Left lung (tissue), 10 donors: ENCODE measurements around the gene DSG2. TPM values are rescaled to one million over a fixed set of nuclear protein-coding genes. Genes with fewer than 3 reads are reported as not detected.

Experiments used
- ATAC-seq: fragments of 200-7000 bp; cut with Tn5 transposase; one replicate; pipeline ENCODE4 v1.9.1; 2020; ENCODE audit warnings: moderate library complexity
- DNase-seq, 4 donors: peaks; one replicate each; pipeline ENCODE4 v3.0.0-alpha.2; 2013 to 2020
- H3K27ac ChIP-seq, 2 donors: fragments of 200-600 bp; sonication (generic) in 1 of 2; one replicate each; pipeline versions ENCODE4 v1.5.0 to v1.8.0; 2020 to 2021
- H3K27me3 ChIP-seq, 2 donors: fragments of 200-600 bp; sonication (generic) in 1 of 2; one replicate each; pipeline versions ENCODE4 v1.5.0 to v1.8.0; 2020 to 2021
- H3K36me3 ChIP-seq, 2 donors: fragments of 200-600 bp; sonication (generic) in 1 of 2; one replicate each; pipeline versions ENCODE4 v1.5.0 to v1.8.0; 2020 to 2021
- H3K4me1 ChIP-seq, 2 donors: fragments of 200-600 bp; one replicate each; pipeline ENCODE4 v1.8.0; 2021
- H3K4me3 ChIP-seq, 2 donors: fragments of 200-600 bp; sonication (generic) in 1 of 2; one replicate each; pipeline versions ENCODE4 v1.5.0 to v1.8.0; 2020 to 2021; ENCODE audit warnings: mild to moderate bottlenecking in 1 of 2
- H3K9me3 ChIP-seq, 2 donors: fragments of 200-600 bp; sonication (generic) in 1 of 2; one replicate each; pipeline versions ENCODE4 v1.5.0 to v1.8.0; 2020 to 2021
- CTCF ChIP-seq, 2 donors: fragments of 200-600 bp; sonication (generic) in 1 of 2; IDR thresholded peaks; one replicate each; pipeline versions ENCODE4 v1.5.0 to v1.8.0; 2021; ENCODE audit warnings: antibody characterized with exemption in 2 of 2
- intact Hi-C, 2 donors: fragments of 100-400 bp; cut with DNase I; formaldehyde crosslinking; loops; one replicate each; pipeline versions ENCODE4 v1.11.2 to v1.14.2; 2022
- polyA plus RNA-seq, 6 donors: library from polyadenylated mRNA; unstranded; fragments of 120-200 nt; gene quantifications; one replicate each; pipeline ENCODE4 v1.2.1, GENCODE V29; 2013; ENCODE audit not compliant: insufficient read length in 6 of 6
- total RNA-seq, 2 donors: library from RNA; stranded (reverse); fragmentation: NEBNext Ultra II Directional; extraction: Animal tissue kit (Norgen Biotek cat#: 25700); gene quantifications; one replicate each; pipeline ENCODE4 v1.2.1, GENCODE V29; 2021
- donor health status: DM: no; HTN: yes; CAD: no.
- donor health status: DM: no; HTN: no; CAD: no.

Gene DSG2
- total and polyA plus RNA-seq, 8 donors: 36.2 to 66.0 (median 42.3) TPM

GRCh38 chr18:31590570-31590969 lies 92.6 kb downstream of the DSG2 start:
- Histone ChIP-seq H3K36me3 (no peaks in the 10 kb centered on the region), H3K9me3 (no peaks in the 10 kb centered on the region), H3K27ac (no peak overlapping the region), H3K4me3 (no peak overlapping the region), H3K4me1 (no peaks in the 10 kb centered on the region), H3K27me3 (no peaks in the 10 kb centered on the region)
- intact Hi-C loops: no loop called here
- TF ChIP-seq CTCF (IDR thresholded peaks at IDR 0.05): no peak
- DNase-seq (no peak), ATAC-seq (no peak)

GRCh38 chr18:31591113-31591512 lies 93.1 kb downstream of the DSG2 start:
- Histone ChIP-seq H3K27me3 (no peaks in the 10 kb centered on the region), H3K4me1 (no peaks in the 10 kb centered on the region), H3K36me3 (no peaks in the 10 kb centered on the region), H3K9me3 (no peaks in the 10 kb centered on the region), H3K27ac (no peak overlapping the region), H3K4me3 (no peak overlapping the region)
- ATAC-seq: no peak
- DNase-seq: no peak
- intact Hi-C loops: no loop called here
- TF ChIP-seq CTCF (IDR thresholded peaks at IDR 0.05): no peak

- Histone ChIP-seq H3K36me3 (no peaks in the 10 kb centered on the region), H3K4me3 (no peak within 1 kb of the TSS)
- ATAC-seq: no peak
Measured at GRCh38 chr18:31591628-31592027, 93.7 kb downstream of the DSG2 start, which contains the start of gene TTR. Gene TTR, plus strand, starts transcription at chr18:31591877. Its CDS starts 26 bp downstream, at chr18:31591903.

GRCh38 chr18:31592506-31593157 lies 94.7 kb downstream of the DSG2 start:
- Histone ChIP-seq H3K4me1 (no peaks in the 10 kb centered on the region), H3K27ac (no peak overlapping the region), H3K27me3 (no peaks in the 10 kb centered on the region), H3K4me3 (no peak overlapping the region), H3K36me3 (no peaks in the 10 kb centered on the region), H3K9me3 (no peaks in the 10 kb centered on the region)
- intact Hi-C loops: no loop called here
- ATAC-seq: no peak
- TF ChIP-seq CTCF (IDR thresholded peaks at IDR 0.05): no peak
- no peak for DNase-seq

More at GRCh38 chr18:31591628-31592027, 93.7 kb downstream of the DSG2 start, which contains the start of gene TTR:
- DNase-seq: no peak
- H3K4me1 ChIP-seq: no peaks in the 10 kb centered on the region
- no peak within 1 kb of the TSS for H3K27ac ChIP-seq
- intact Hi-C loops: no loop called here
- no peaks in the 10 kb centered on the region for H3K9me3 ChIP-seq
- H3K27me3 ChIP-seq: no peaks in the 10 kb centered on the region
- TF ChIP-seq CTCF (IDR thresholded peaks at IDR 0.05): no peak

- Histone ChIP-seq H3K27me3 (no peaks in the 10 kb centered on the region), H3K4me1 (no peaks in the 10 kb centered on the region), H3K27ac (no peak overlapping the region), H3K9me3 (no peaks in the 10 kb centered on the region), H3K4me3 (no peak overlapping the region), H3K36me3 (no peaks in the 10 kb centered on the region)
- ATAC-seq (no peak), DNase-seq (no peak)
- intact Hi-C loops: no loop called here
- no peak for TF ChIP-seq CTCF (IDR thresholded peaks at IDR 0.05)
Measured at GRCh38 chr18:31595121-31595771, 97.3 kb downstream of the DSG2 start.
